Measurements from ENCODE around the gene NSD2.
A peak's percentile ranks its signal among the peaks of the same experiment; 100 is the strongest.
"Not testable (repeated sequence)": the region's sequence is repeated elsewhere in the genome, so short reads cannot be mapped to it uniquely, and the experiment has no call there.

Gene NSD2

DNA sequence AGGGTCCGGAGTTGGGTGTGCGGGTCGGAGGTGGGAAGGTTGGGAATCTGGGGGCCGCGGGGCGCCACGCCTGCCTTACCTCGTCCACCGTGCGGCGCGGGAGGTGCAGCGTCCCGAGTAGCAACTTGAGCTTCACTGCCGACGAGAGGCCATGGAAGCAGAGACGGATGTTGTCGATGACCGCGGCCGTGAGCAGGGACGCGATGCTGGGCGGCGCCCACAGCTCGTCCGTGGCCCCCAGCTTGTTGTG lies 137.4 kb downstream of the NSD2 start:
- TF ChIP-seq, protein P1, sequence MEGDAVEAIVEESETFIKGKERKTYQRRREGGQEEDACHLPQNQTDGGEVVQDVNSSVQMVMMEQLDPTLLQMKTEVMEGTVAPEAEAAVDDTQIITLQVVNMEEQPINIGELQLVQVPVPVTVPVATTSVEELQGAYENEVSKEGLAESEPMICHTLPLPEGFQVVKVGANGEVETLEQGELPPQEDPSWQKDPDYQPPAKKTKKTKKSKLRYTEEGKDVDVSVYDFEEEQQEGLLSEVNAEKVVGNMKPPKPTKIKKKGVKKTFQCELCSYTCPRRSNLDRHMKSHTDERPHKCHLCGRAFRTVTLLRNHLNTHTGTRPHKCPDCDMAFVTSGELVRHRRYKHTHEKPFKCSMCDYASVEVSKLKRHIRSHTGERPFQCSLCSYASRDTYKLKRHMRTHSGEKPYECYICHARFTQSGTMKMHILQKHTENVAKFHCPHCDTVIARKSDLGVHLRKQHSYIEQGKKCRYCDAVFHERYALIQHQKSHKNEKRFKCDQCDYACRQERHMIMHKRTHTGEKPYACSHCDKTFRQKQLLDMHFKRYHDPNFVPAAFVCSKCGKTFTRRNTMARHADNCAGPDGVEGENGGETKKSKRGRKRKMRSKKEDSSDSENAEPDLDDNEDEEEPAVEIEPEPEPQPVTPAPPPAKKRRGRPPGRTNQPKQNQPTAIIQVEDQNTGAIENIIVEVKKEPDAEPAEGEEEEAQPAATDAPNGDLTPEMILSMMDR (conservative IDR thresholded peaks at IDR 0.05): no peak
- H3K27ac ChIP-seq: peak overlapping the region; percentile 98

GRCh38 chr4:2008921-2009650 lies 137.9 kb downstream of the NSD2 start, which contains the start of gene NELFA:
Gene NELFA (minus strand): TSS chr4:2008974. CDS start chr4:2008959, 15 bp downstream.
- TF ChIP-seq, protein P1 (conservative IDR thresholded peaks at IDR 0.05): no peak
- H3K27ac ChIP-seq: peak within 1 kb of the TSS; percentile 98

DNA sequence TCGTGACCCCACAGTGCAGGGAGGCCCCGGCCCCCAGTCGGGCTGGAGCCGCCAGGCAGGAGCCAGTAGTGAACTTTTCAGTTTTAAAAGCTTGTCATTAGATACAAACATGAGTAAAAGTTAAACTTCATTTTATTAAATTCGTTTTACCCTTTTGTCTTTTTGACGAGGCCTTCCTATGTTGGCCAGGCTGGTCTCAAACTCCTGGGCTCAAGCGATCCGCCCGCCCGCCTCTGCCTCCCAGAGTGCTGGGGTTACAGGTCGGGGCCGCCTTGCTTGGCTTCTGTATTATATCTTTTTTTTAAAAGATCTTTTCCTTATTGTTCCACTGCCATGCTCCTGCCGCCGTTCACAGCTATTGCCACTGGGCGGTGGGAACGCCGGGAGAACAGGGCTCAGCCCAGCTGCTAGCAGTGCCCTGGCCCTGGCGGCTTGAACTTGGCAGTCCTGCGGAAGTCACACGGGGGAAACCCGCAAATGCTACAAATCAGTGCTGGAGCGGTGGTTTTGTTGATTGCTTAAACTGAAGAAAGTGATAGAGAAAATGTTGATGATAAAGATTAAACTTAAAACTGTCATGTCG lies 138.5 kb downstream of the NSD2 start:
- peak overlapping the region; percentile 98 for H3K27ac ChIP-seq
- TF ChIP-seq, protein P1 (conservative IDR thresholded peaks at IDR 0.05): peak; percentile 61

DNA sequence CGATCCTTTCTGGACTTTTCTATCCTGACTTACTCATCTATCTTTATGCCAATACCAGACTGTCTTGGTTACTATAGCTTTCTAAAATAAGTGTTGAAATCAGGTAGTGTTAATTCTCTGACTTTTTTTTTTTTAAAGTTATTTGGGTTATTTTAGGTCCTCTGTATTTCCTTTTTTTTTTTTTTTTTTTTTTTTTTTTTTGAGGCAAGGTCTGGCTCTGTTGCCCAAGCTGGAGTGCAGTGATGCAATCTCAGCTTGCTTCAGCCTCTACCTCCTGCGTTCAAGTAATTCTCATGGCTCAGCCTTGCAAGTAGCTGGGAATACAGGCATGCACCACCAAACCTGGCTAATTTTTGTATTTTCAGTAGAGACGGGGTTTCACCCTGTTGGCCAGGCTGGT lies 140.4 kb downstream of the NSD2 start:
- TF ChIP-seq, protein P1 (conservative IDR thresholded peaks at IDR 0.05): no peak
- H3K27ac ChIP-seq: no peak overlapping the region

GRCh38 chr4:2015008-2015407 lies 143.8 kb downstream of the NSD2 start:
- H3K27ac ChIP-seq: no peak overlapping the region
- TF ChIP-seq, protein P1 (conservative IDR thresholded peaks at IDR 0.05): no peak

DNA sequence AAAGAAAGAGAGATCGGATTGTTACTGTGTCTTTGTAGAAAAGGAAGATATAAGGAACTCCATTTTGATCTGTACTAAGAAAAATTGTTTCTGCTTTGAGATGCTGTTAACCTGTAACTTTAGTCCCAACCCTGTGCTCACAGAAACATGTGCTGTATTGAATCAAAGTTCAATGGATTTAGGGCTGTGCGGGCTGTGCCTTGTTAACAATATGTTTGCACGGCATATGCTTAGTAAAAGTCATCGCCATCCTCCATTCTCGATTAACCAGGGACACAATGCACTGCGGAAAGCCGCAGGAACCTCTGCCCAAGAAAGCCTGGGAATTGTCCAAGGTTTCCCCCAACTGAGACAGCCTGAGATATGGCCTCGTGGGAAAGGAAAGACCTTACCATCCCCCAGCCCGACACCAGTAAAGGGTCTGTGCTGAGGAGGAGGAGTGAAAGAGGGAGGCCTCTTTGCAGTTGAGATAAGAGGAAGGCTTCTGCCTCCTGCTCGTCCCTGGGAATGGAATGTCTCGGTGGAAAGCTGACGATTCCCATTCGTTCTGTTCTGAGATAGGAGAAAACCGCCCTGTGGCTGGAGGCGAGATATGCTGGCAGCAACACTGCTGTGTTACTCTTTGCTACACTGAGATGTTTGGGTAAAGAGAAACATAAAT lies 150.3 kb downstream of the NSD2 start:
- H3K27ac ChIP-seq: not testable (repeated sequence)

DNA sequence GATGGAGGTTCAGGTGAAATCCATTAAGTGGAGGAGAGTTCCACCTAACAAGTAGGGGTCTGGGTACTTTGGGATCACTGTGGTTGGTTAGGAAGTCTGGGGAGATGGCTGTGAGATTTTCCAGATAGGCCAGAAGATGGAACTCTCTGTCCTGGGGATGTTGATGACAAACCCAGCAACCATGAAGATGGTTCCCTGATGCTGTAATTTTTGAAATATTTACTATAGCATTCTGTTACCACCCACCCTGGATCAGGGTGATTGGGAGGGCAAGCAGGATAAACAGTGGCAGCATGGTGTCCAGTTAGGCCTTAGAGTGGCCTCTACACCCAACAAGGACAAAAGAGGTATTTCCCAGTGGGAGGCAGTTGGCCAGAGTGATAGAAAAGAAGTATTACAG lies 153.5 kb downstream of the NSD2 start:
- H3K27ac ChIP-seq: no peak overlapping the region
- TF ChIP-seq, protein P1 (conservative IDR thresholded peaks at IDR 0.05): no peak

DNA sequence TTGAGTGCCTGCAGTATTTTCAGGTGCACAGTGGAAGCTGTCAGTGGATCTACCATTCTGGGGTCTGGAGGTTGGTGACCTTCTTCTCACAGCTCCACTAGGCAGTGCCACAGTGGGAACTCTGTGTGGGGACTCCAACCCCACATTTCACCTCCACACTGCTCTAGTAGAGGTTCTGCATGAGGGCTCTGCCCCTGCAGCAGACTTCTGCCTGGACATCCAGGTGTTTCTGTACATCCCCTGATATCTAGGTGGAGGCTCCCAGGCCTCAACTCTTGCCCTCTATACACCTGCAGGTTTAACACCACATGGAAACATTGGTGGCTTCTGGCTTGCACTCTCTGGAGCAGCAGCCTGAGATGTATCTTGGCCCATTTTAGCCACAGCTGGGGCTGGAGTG lies 154.6 kb downstream of the NSD2 start:
- TF ChIP-seq, protein P1 (conservative IDR thresholded peaks at IDR 0.05): no peak
- H3K27ac ChIP-seq: no peak overlapping the region

DNA sequence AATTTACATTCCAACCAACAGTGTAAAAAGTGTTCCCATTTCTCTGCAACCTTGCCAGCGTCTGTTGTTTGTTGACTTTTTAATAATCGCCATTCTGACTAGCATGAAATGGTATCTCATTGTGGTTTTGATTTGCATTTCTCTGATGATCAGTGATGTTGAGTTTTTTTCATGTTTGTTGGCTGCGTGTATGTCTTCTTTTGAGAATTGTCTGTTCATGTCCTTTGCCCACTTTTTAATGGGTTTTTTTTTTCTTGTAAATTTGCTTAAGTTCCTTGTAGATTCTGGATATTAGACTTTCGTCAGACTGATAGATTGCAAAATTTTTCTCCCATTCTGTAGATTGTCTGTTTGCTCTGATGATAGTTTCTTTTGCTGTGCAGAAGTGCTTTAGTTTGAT lies 155.9 kb downstream of the NSD2 start:
- H3K27ac ChIP-seq: not testable (repeated sequence)

GRCh38 chr4:2031161-2031560 lies 160.0 kb downstream of the NSD2 start:
- H3K27ac ChIP-seq: not testable (repeated sequence)

Measured in VCaP (cell line).